ENCODE measurements around the gene ADAMTSL4.

DNA sequence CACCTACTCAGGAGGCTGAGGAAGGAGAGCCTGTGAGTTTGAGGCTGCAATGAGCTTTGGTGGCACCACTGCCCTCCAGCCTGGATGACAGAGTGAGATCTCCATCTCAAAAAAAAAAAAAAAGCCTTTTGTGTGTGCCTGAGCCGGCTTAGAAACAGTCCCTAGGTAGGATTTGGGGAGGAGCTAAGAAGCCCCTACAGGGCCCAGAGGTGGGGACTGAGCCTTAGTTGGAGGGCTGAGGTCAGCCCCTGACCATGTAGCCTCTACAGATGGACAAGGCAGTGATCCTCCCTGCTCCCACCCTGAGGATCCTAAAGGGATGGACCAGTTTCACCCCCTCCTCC, 2.5 kb downstream of the ADAMTSL4 start:
- TF ChIP-seq, protein P1, sequence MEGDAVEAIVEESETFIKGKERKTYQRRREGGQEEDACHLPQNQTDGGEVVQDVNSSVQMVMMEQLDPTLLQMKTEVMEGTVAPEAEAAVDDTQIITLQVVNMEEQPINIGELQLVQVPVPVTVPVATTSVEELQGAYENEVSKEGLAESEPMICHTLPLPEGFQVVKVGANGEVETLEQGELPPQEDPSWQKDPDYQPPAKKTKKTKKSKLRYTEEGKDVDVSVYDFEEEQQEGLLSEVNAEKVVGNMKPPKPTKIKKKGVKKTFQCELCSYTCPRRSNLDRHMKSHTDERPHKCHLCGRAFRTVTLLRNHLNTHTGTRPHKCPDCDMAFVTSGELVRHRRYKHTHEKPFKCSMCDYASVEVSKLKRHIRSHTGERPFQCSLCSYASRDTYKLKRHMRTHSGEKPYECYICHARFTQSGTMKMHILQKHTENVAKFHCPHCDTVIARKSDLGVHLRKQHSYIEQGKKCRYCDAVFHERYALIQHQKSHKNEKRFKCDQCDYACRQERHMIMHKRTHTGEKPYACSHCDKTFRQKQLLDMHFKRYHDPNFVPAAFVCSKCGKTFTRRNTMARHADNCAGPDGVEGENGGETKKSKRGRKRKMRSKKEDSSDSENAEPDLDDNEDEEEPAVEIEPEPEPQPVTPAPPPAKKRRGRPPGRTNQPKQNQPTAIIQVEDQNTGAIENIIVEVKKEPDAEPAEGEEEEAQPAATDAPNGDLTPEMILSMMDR (IDR thresholded peaks at IDR 0.05), result no peak
- TF ChIP-seq, protein P2, sequence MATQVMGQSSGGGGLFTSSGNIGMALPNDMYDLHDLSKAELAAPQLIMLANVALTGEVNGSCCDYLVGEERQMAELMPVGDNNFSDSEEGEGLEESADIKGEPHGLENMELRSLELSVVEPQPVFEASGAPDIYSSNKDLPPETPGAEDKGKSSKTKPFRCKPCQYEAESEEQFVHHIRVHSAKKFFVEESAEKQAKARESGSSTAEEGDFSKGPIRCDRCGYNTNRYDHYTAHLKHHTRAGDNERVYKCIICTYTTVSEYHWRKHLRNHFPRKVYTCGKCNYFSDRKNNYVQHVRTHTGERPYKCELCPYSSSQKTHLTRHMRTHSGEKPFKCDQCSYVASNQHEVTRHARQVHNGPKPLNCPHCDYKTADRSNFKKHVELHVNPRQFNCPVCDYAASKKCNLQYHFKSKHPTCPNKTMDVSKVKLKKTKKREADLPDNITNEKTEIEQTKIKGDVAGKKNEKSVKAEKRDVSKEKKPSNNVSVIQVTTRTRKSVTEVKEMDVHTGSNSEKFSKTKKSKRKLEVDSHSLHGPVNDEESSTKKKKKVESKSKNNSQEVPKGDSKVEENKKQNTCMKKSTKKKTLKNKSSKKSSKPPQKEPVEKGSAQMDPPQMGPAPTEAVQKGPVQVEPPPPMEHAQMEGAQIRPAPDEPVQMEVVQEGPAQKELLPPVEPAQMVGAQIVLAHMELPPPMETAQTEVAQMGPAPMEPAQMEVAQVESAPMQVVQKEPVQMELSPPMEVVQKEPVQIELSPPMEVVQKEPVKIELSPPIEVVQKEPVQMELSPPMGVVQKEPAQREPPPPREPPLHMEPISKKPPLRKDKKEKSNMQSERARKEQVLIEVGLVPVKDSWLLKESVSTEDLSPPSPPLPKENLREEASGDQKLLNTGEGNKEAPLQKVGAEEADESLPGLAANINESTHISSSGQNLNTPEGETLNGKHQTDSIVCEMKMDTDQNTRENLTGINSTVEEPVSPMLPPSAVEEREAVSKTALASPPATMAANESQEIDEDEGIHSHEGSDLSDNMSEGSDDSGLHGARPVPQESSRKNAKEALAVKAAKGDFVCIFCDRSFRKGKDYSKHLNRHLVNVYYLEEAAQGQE (IDR thresholded peaks at IDR 0.05; ENCODE audit: insufficient read depth in 1 of 2, low read depth in 2 of 2, low read length in 1 of 2), result no peak
- TF ChIP-seq TCF7L2 (IDR thresholded peaks at IDR 0.05; ENCODE audit: low read depth, low read length) (no peak), POLR2AphosphoS5 (IDR thresholded peaks at IDR 0.05; ENCODE audit: low read depth, low read length) (no peak), SIN3A (IDR thresholded peaks at IDR 0.05; ENCODE audit: borderline replicate concordance, insufficient read depth, low read depth, low read length) (no peak)

All from Panc1 (cell line).